ENCODE measurements around the gene MC1R. TPM values are rescaled to one million over a fixed set of nuclear protein-coding genes. Genes with fewer than 3 reads are reported as not detected.
A peak's percentile ranks its signal among the peaks of the same experiment; 100 is the strongest.

The MC1R gene
- polyA plus RNA-seq, 3 donors: 0.21 to 3.9 TPM; not detected in 1

DNA sequence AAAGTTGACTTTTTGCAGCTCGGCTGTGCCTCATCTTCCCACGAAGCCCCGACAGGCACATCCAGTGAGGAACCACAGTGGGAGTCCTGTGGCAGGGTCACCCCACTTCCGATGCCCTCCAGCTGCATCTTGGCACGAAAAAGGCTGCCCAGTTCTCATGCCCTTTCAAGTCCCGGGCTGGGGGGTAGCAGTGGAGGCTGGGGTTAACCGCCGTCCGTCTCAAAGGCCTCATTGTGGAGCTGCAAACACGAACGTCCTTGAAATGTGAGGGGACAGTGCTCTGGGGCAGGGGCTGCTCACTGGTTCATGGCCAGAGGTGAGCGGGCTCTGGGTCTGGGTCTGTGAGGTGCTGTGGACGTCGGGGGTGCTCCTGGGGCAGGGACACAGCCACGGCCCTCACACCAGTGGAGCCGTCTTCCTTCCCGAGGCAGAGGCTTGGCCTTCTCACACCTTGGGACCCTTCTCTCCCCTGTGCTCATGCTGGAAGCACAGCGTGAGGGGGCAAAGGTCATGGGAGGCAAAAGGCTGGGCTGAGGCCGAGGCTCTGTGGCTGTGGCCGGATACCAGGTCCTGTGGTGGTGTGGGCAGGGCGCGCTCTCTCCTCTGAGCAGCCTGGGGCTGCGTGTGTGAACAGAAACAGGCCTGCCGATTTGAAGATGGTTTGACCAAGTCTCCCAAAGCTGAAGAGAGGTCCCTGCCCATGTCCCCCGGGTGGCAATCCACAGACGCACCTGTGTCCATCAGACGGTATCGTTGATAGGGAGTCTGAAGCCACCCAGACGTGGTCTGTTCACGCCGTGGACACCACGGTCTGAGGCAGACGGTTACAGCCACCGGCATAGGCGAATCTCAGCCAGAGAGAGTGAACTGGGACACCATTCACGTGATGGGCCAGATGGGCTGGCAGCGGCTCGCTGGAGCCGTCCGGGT is 3.1 kb upstream of the MC1R start:
- Histone ChIP-seq H3K4me3 (replicated peaks in 1 of 3; ENCODE audit: low read depth in 2 of 3, low read length in 3 of 3) (no peak overlapping the region), H3K9me3 (replicated peaks in 1 of 2; ENCODE audit: control insufficient read depth in 1 of 2, insufficient read depth in 1 of 2, low read length in 2 of 2) (no peaks in the 10 kb centered on the region), H2AFZ (ENCODE audit: insufficient read depth, low read depth, low read length, poor library complexity, severe bottlenecking) (no peak overlapping the region), H3K36me3 (replicated peaks in 1 of 2; ENCODE audit: control insufficient read depth in 1 of 2, insufficient read depth in 2 of 2, low read length in 2 of 2) (peaks cover 10 to 15% of the 10 kb centered on the region in 2 donors), H3K4me2 (replicated peaks; ENCODE audit: extremely low read depth, low read length, poor library complexity, severe bottlenecking) (no peak overlapping the region), H3K9ac (ENCODE audit: insufficient read depth, low read length, poor library complexity, severe bottlenecking) (no peak overlapping the region), H3K27me3 (ENCODE audit: control insufficient read depth in 2 of 2, insufficient read depth in 2 of 2, low read length in 2 of 2) (peaks cover 0 to 26% of the 10 kb centered on the region in 2 donors), H4K20me1 (ENCODE audit: insufficient read depth, low read length) (peaks cover 28% of the 10 kb centered on the region), H3K27ac (ENCODE audit: low read depth in 1 of 2, low read length in 2 of 2) (no peak overlapping the region), H3K79me2 (ENCODE audit: insufficient read depth, low read length) (no peaks in the 10 kb centered on the region), H3K4me1 (ENCODE audit: control insufficient read depth in 1 of 2, insufficient read depth in 2 of 2, low read length in 2 of 2) (peaks cover 16 to 19% of the 10 kb centered on the region in 2 donors)
- no peak for DNase-seq
- intact Hi-C loops (cut with micrococcal nuclease): no loop called here
- H3K4me1 Mint-ChIP-seq: peaks cover 16% of the 10 kb centered on the region
- H3K4me3 Mint-ChIP-seq: no peak overlapping the region
- H3K36me3 Mint-ChIP-seq: peaks cover 8 to 20% of the 10 kb centered on the region in 2 donors
- H3K27ac Mint-ChIP-seq: peak overlapping the region in 1 of 7 donors; percentile 49
- peaks cover 26 to 48% (median 27%) of the 10 kb centered on the region in 3 donors for H3K27me3 Mint-ChIP-seq (ENCODE audit: low read depth in 3 of 3)
- H3K9me3 Mint-ChIP-seq: peaks cover 0 to 11% (median 0%) of the 10 kb centered on the region in 7 donors
- TF ChIP-seq, protein P1, sequence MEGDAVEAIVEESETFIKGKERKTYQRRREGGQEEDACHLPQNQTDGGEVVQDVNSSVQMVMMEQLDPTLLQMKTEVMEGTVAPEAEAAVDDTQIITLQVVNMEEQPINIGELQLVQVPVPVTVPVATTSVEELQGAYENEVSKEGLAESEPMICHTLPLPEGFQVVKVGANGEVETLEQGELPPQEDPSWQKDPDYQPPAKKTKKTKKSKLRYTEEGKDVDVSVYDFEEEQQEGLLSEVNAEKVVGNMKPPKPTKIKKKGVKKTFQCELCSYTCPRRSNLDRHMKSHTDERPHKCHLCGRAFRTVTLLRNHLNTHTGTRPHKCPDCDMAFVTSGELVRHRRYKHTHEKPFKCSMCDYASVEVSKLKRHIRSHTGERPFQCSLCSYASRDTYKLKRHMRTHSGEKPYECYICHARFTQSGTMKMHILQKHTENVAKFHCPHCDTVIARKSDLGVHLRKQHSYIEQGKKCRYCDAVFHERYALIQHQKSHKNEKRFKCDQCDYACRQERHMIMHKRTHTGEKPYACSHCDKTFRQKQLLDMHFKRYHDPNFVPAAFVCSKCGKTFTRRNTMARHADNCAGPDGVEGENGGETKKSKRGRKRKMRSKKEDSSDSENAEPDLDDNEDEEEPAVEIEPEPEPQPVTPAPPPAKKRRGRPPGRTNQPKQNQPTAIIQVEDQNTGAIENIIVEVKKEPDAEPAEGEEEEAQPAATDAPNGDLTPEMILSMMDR (IDR thresholded peaks at IDR 0.05): no peak
- WGBS (ENCODE audit: insufficient coverage): 95% methylated on average over 38 of the region's 40 CpGs

DNA sequence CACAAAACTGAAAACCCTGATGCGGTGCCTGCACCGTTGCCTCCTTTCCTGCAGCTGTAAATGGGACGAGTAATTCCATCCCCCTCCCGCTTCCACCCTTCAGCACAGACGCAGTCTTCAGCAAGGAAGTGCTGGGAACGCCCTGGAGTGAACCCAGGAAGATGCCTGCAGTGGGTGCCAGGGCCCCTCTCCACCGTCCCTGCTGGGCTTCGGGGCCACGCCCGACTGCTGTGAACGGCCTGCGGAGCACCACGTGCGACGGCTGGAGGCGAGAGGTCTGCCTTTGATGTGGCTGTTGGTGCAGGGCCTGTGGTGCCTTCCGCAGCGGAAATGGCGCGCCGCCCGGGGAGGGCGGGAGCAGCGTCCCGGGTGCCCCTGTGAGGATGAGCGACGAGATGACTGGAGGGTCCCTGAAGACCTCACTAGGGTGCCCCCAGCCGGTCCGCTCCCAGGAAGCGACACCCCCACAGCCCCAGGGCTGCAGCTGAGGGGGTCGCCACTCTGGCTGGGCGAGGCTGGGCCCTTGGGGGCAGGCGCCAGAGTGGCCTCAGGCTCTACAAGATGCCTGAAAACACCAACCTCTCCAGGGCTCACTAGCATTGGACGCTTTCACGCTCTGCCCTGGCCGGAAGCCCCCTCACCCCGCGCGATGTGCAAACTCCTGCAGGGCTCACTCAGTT is 749 bp upstream of the MC1R start:
- H3K4me1 ChIP-seq (ENCODE audit: control insufficient read depth in 1 of 2, insufficient read depth in 2 of 2, low read length in 2 of 2): peaks cover 29 to 34% of the 10 kb centered on the region in 2 donors
- no peak overlapping the region for H3K27ac ChIP-seq (ENCODE audit: low read depth in 1 of 2, low read length in 2 of 2)
- Mint-ChIP-seq H3K4me3 (peak overlapping the region; percentile 70 to 88), H3K27ac (no peak overlapping the region), H3K4me1 (peaks cover 28% of the 10 kb centered on the region), H3K9me3 (peaks cover 0 to 13% (median 2%) of the 10 kb centered on the region in 7 donors), H3K36me3 (no peaks in the 10 kb centered on the region), H3K27me3 (ENCODE audit: low read depth in 3 of 3) (peaks cover 48 to 71% (median 50%) of the 10 kb centered on the region in 3 donors)
- peak overlapping the region; percentile 83 for H2AFZ ChIP-seq (ENCODE audit: insufficient read depth, low read depth, low read length, poor library complexity, severe bottlenecking)
- peaks cover 9 to 50% of the 10 kb centered on the region in 2 donors for H3K27me3 ChIP-seq (ENCODE audit: control insufficient read depth in 2 of 2, insufficient read depth in 2 of 2, low read length in 2 of 2)
- intact Hi-C loops (cut with micrococcal nuclease): no loop called here
- no peaks in the 10 kb centered on the region for H3K79me2 ChIP-seq (ENCODE audit: insufficient read depth, low read length)
- H3K4me2 ChIP-seq (replicated peaks; ENCODE audit: extremely low read depth, low read length, poor library complexity, severe bottlenecking): peak overlapping the region; percentile 80
- H3K9me3 ChIP-seq (replicated peaks in 1 of 2; ENCODE audit: control insufficient read depth in 1 of 2, insufficient read depth in 1 of 2, low read length in 2 of 2): peaks cover 0 to 11% of the 10 kb centered on the region in 2 donors
- no peaks in the 10 kb centered on the region for H3K36me3 ChIP-seq (replicated peaks in 1 of 2; ENCODE audit: control insufficient read depth in 1 of 2, insufficient read depth in 2 of 2, low read length in 2 of 2)
- peaks cover 7% of the 10 kb centered on the region for H4K20me1 ChIP-seq (ENCODE audit: insufficient read depth, low read length)
- DNase-seq: peak; percentile 21 to 60 (median 59)
- H3K9ac ChIP-seq (ENCODE audit: insufficient read depth, low read length, poor library complexity, severe bottlenecking): peak overlapping the region; percentile 21
- H3K4me3 ChIP-seq (replicated peaks in 1 of 3; ENCODE audit: low read depth in 2 of 3, low read length in 3 of 3): peak overlapping the region; percentile 2 to 68 (median 21)
- 0% methylated on average over 37 of the region's 39 CpGs for WGBS (ENCODE audit: insufficient coverage)
- TF ChIP-seq, protein P1 (IDR thresholded peaks at IDR 0.05): no peak

Measured in CD14-positive monocyte (primary cell).